ENCODE measurements around the gene SIX2. TPM values are rescaled to one million over a fixed set of nuclear protein-coding genes. Genes with fewer than 3 reads are reported as not detected.

SIX2 gene
- total RNA-seq, 1 donor from 2014 or later, result 16.7 TPM

- H3K9me3 ChIP-seq, result no peaks in the 10 kb centered on the region
- TF ChIP-seq POLR2AphosphoS5 (IDR thresholded peaks at IDR 0.05; ENCODE audit: insufficient read depth in 1 of 2, low read depth in 1 of 2) (peak in 1 of 2 donors; percentile 31), POLR2A (IDR thresholded peaks at IDR 0.05) (no peak), CTCF (IDR thresholded peaks at IDR 0.05) (peak; percentile 45 to 82 (median 67))
- H3K4me3 ChIP-seq, result peak overlapping the region; percentile 46 to 47
- H3K27ac ChIP-seq, result peak overlapping the region; percentile 89
- peaks cover 41% of the 10 kb centered on the region for H3K4me1 ChIP-seq
- H3K36me3 ChIP-seq, result no peaks in the 10 kb centered on the region
- DNase-seq (ENCODE audit: extremely low spot score in 2 of 2), result no peak
- intact Hi-C loops (cut with DNase I), result no loop called here
- H3K27me3 ChIP-seq, result no peaks in the 10 kb centered on the region
These were observed 4.9 kb upstream of the SIX2 start for GRCh38 chr2:45014016-45014702.

- no peak for TF ChIP-seq POLR2A (IDR thresholded peaks at IDR 0.05)
- TF ChIP-seq POLR2AphosphoS5 (IDR thresholded peaks at IDR 0.05; ENCODE audit: insufficient read depth in 1 of 2, low read depth in 1 of 2), result peak in 1 of 2 donors; percentile 32
- no peak for TF ChIP-seq CTCF (IDR thresholded peaks at IDR 0.05)
- peak overlapping the region; percentile 89 for H3K27ac ChIP-seq
- no peaks in the 10 kb centered on the region for H3K36me3 ChIP-seq
- H3K9me3 ChIP-seq, result no peaks in the 10 kb centered on the region
- no peaks in the 10 kb centered on the region for H3K27me3 ChIP-seq
- DNase-seq (ENCODE audit: extremely low spot score in 2 of 2), result no peak
- peaks cover 44% of the 10 kb centered on the region for H3K4me1 ChIP-seq
- intact Hi-C loops (cut with DNase I), result no loop called here
- peak overlapping the region; percentile 46 to 47 for H3K4me3 ChIP-seq
These were observed 4.2 kb upstream of the SIX2 start for GRCh38 chr2:45013229-45014015.

GRCh38 chr2:45012733-45013132, 3.5 kb upstream of the SIX2 start:
- TF ChIP-seq POLR2AphosphoS5 (IDR thresholded peaks at IDR 0.05; ENCODE audit: insufficient read depth in 1 of 2, low read depth in 1 of 2) (no peak), POLR2A (IDR thresholded peaks at IDR 0.05) (no peak), CTCF (IDR thresholded peaks at IDR 0.05) (no peak)
- DNase-seq (ENCODE audit: extremely low spot score in 2 of 2), result peak in 1 of 2 donors; percentile 86
- Histone ChIP-seq H3K27ac (peak overlapping the region; percentile 89), H3K27me3 (no peaks in the 10 kb centered on the region), H3K4me1 (peaks cover 51% of the 10 kb centered on the region), H3K4me3 (peak overlapping the region; percentile 46 to 47), H3K9me3 (no peaks in the 10 kb centered on the region), H3K36me3 (no peaks in the 10 kb centered on the region)
- intact Hi-C loops (cut with DNase I), result no loop called here

GRCh38 chr2:45011621-45012602, 2.7 kb upstream of the SIX2 start:
- TF ChIP-seq CTCF (IDR thresholded peaks at IDR 0.05) (no peak), POLR2A (IDR thresholded peaks at IDR 0.05) (no peak), POLR2AphosphoS5 (IDR thresholded peaks at IDR 0.05; ENCODE audit: insufficient read depth in 1 of 2, low read depth in 1 of 2) (no peak)
- DNase-seq (ENCODE audit: extremely low spot score in 2 of 2), result peak in 1 of 2 donors; percentile 83
- Histone ChIP-seq H3K4me3 (no peak overlapping the region), H3K27ac (peak overlapping the region; percentile 89), H3K9me3 (no peaks in the 10 kb centered on the region), H3K27me3 (no peaks in the 10 kb centered on the region), H3K4me1 (peaks cover 52% of the 10 kb centered on the region), H3K36me3 (no peaks in the 10 kb centered on the region)
- intact Hi-C loops (cut with DNase I), result no loop called here

Measured in vagina (tissue), 2 donors.